GM21528 (cell line): Measurements from ENCODE around the gene PPP1R1C.

ENCODE experiments used
- ATAC-seq: cut with Tn5 transposase; IDR thresholded peaks from one replicate; pipeline ENCODE4 v1.9.1; 2021; ENCODE audit warnings: mild to moderate bottlenecking, moderate library complexity; ENCODE audit not compliant: unreplicated experiment, low FRiP score

PPP1R1C gene

GRCh38 chr2:182055993-182056392 is 70.3 kb downstream of the PPP1R1C start:
- ATAC-seq = no peak

DNA sequence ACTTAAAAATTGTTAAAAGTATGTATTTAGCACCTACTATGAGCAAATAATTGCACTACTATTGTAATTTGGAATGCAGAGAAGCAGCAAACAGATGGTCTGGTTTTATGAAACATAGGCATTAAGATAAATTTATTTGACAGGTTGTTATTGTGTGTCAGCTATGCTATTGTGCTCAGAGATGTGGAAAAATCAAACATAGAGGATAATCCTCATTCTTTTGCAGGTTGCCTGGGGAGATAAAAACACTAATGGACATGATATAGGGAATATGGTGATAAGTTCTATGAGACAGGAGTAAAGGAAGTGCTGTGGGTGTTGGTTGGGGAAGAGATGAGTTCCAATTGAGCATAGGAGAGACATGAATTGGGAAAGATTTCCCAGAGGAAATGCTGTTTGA is 71.3 kb downstream of the PPP1R1C start:
- no peak for ATAC-seq

GRCh38 chr2:182058056-182058455 is 72.4 kb downstream of the PPP1R1C start:
- ATAC-seq = no peak

- no peak for ATAC-seq
Measured at GRCh38 chr2:182061739-182062138, 76.1 kb downstream of the PPP1R1C start.

- no peak for ATAC-seq
Measured at GRCh38 chr2:182062329-182062972, 76.8 kb downstream of the PPP1R1C start.

DNA sequence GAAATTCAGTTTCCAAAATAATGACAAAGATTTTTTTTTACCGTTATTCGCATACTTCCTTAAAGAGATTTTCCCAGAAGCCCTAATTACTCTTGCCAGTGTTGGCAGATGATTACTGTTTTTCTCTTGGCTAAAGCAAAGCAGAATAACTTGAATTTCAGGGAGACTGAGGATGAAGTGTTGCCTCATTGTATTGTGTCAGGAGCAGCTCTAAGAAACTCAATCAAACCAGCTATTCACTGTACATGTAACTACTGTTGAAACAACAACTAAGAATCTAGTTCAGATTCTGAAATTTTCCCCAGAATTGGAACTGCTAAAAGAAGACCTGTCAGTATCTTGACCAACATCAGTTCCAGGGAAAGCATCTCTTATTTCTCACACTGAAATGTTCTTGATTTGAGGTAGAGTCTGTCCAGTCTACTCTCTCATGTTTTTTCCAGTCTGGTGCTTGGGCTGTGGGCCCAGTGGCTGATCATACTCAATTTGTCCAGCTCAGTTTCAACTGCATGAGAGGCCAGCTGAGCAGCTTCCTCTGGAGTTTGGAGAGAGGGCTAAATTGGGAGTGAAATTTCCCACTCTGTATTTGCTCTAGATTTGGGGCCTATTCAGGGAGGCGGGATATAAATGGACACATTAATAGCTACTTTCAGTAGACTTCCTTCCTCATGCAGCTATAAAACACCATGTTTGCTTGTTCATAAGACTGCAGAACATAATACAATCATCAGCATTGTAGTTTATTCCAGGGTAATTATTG is 78.5 kb downstream of the PPP1R1C start:
- no peak for ATAC-seq

GRCh38 chr2:182066400-182067087 is 80.9 kb downstream of the PPP1R1C start:
- no peak for ATAC-seq

DNA sequence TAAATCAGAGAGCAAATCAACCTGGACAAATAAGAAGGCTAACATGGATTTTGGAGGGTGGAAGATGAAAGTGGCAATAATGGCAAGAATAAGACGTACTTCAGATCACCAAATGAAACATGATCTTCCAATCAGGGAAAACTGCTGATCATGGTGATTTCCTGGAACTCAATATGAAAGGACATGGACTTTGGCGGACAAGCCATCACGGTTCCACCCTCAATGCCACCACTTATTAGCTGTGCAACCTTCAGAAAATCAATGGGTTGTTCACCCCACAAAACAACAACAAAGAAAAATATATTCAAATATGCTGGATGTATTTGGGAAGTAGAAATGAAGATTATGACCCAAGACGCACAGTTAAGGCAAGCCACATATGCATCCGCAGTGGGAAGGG is 81.7 kb downstream of the PPP1R1C start:
- ATAC-seq = no peak

- ATAC-seq = no peak
Measured at GRCh38 chr2:182068811-182069210, 83.2 kb downstream of the PPP1R1C start.

DNA sequence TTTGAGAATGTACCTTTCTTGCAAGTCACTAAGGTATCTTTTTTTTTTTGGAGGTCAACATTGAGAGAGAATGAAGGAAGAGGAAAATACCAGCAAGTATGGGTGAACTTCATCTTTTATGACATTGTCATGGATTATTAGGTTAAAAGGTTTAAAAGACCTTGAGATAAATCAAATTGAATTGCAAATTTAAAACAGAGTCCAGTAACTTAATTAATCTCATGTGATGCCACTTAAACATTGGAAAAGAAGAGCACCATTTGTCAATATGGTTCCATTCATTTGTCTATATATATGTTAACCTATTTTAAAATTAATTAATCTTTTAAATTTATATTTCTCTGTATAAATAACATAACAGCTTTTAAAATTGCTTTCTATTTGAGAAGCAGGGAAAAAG is 83.8 kb downstream of the PPP1R1C start:
- ATAC-seq = no peak

GRCh38 chr2:182069908-182070307 is 84.3 kb downstream of the PPP1R1C start:
- no peak for ATAC-seq

- ATAC-seq = no peak
Measured at GRCh38 chr2:182070736-182071135, 85.1 kb downstream of the PPP1R1C start.

DNA sequence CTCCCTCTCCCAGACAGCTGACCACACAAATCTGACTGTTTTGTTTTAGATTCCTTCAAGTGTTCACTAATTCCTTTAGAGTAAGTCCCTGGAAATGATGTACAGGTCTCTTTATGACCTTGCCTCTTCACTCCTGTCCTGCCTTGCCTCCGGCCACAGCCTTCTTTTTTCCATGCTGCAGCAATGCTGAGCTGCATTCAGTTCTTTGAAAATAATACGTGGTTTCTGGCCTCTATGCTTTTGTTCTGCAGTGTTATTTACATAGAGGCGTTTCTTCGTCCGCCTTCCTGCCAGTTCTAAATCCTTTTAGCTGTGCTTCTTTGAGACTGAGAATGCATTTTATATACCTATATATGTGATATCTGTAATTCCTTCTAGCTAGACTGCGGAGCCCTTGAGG is 87.2 kb downstream of the PPP1R1C start:
- no peak for ATAC-seq

- no peak for ATAC-seq
Measured at GRCh38 chr2:182073613-182074012, 88.0 kb downstream of the PPP1R1C start.

DNA sequence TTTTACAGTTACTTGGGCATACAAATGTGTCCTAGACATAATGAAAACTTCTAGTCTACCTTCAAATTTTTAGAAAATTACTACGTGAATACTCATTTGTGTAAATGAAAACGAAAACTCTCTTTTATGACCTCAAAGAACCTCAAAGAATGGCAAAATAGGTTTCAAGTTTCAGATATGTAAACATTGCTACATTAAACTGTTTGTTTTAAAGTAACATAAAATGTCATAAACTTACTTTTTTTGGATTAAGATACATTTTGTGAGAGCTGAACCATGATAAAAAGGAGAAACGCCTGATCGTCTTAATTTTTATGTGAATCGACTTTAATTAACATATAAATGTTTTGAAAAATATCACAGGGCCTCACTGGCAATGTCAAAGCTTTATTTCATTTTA is 91.4 kb downstream of the PPP1R1C start:
- ATAC-seq = no peak

GRCh38 chr2:182077448-182078142 is 91.9 kb downstream of the PPP1R1C start:
- peak; percentile 63 for ATAC-seq

DNA sequence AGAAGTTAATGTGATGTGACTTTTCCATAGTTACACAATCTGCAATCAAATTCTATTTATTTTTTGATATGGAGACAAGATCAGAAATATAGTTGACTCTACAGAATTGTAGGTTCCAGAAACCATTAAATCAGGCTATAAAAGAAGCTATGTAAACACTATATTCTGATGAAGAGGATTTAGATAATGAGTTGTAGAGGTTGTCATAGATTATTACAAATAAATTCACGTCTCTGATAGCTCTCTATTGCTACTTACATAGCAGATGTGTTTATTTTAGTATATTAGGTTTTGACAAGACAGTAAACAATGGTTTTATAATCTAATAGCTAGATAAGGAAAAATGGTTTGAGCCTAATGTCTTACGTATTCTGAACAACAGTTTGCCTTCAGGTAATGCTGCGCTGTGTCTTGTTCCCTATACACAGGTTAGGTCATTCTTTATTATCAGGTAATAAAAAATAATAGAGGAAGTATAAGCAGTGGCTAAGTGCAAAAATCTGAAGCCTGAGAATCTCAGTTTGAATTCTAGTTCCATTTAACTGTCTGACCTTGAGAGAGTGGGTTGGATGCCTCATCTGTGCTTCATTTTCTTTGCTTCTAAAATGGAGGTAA is 93.4 kb downstream of the PPP1R1C start:
- no peak for ATAC-seq

- no peak for ATAC-seq
Measured at GRCh38 chr2:182080493-182080892, 94.8 kb downstream of the PPP1R1C start.

GRCh38 chr2:182081602-182082260 is 96.1 kb downstream of the PPP1R1C start:
- ATAC-seq = no peak

DNA sequence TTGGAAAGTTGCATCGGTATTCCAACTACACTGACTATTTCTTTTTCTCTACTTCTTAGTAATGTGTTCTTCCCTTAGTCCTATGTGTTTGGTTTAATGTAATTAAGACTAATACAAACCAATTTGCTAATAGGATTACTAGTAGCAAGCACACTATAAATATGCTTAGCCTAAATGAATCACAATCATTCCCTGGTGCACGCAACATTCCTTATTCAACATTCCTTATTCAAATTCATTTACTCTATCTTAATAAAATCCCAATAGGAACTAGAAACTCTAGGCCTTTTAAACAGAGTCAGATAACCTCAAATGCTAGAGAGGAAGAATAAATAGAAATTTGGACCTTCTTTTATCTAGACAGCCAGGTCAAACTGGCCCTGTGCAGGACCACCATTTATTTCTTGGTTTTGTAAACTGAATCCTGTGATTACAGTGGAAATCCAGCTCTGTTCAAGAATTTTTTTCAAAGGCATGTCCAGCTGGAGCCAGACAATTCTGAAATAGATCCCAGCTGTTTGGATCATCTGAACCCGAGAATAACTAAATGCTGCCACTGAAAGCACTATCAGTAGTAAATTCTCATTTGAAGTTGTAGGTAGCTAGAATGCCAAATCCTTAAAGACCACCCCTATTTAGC is 103.1 kb downstream of the PPP1R1C start:
- ATAC-seq = no peak
